ENCODE data around the gene IRF2.

The IRF2 gene

GRCh38 chr4:184428787-184429186, 45.6 kb downstream of the IRF2 start:
- no peak for DNase-seq

- no peak for DNase-seq
Measured at GRCh38 chr4:184427687-184428086, 46.7 kb downstream of the IRF2 start.

- DNase-seq, result no peak
Measured at GRCh38 chr4:184427093-184427492, 47.3 kb downstream of the IRF2 start.

GRCh38 chr4:184424993-184425758, 49.2 kb downstream of the IRF2 start:
- DNase-seq, result no peak

DNA sequence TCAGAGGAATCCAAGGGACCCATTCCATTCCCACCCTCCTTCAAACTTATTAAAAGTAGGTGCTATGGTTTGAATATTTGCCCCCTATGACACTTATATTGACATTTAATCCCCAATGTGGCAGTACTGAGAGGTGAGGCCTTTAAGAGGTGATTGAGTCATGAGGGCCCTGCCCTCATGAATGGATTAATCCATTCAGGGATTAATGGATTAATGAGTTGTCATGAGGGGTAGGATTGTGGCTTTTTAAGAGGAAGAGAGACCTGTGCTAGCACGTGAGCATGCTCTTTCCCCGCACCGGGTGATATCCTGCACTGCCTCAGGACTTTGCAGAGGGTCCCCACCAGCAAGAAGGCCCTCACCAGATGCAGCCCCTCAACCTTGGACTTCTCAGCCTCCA, 50.1 kb downstream of the IRF2 start:
- DNase-seq, result no peak

GRCh38 chr4:184423003-184423686, 51.2 kb downstream of the IRF2 start:
- DNase-seq, result no peak

GRCh38 chr4:184422378-184422777, 52.0 kb downstream of the IRF2 start:
- no peak for DNase-seq

DNA sequence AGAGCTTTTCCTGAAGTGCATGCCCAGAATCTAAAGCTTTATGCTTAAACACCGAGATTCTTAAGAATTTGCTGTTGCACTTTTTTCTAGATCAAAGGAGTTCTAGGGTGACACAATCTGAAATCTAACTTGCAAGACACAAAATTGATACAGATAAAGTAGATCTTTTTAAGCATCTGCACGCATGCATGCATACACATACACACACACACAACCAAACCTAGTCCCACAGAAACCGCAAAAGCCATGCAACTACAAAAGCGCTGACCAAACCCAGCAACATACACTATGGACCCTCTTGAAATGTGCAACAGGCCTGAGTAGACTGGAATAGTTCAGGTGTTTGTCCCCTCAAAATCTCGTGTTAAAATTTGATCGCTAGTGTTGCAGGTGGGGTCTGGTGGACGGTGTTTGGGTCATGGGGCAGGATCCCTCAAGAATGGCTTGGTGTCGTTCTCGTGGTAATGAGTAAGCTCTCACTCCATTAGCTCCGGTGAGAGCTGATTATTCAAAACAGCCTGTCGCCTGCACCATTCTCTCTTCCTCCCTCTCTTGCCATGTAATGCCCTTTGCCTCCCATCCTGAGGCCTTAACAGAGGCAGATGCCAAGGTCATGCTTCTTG, 52.7 kb downstream of the IRF2 start:
- peak in 1 of 2 experiments; percentile 43 for DNase-seq

DNA sequence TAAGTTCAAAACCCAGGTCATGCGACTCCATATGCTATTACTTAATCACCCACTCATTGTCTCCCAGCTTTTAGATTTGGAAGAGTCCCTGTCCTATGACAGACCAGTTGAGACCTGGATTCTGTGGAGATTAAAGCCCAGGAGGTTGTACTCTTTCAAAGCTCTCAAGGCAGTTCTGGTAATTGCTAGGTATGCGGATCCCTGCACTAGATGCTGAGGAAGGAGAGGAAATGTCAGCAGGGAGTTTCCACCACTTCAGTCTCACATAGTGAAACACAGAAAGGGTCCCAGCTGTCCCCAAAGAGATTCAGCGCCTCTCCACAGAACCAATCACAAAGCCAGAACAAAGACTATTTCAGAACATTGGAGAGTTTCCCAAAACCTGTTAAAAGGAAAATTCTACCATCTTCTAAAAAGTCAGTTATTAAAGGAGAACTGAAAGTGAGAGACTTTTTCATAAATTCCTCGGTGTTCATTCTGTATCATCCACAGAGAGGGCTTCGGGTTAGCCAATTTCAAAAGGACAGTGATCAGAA, 53.4 kb downstream of the IRF2 start:
- no peak for DNase-seq

GRCh38 chr4:184420402-184420801, 53.9 kb downstream of the IRF2 start:
- peak in 1 of 2 experiments; percentile 41 for DNase-seq

DNA sequence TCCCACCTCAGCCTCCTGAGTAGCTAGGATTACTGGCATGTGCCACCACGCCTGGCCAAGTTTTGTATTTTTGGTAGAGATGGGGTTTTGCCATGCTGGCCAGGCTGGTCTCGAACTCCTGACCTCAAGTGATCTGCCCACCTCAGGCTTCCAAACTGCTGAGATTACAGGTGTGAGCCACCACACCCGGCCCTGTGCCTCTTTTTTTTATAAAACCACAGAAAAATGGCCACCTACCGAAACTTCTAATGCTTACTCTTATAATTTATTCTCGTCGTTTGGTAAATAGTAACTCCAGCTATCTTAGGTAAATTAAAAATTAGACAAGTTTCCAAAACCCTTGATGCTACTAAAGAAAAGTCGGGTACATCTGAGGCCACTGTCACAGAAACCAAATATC, 54.4 kb downstream of the IRF2 start:
- no peak for DNase-seq

GRCh38 chr4:184417802-184418511, 56.4 kb downstream of the IRF2 start:
- no peak for DNase-seq

DNA sequence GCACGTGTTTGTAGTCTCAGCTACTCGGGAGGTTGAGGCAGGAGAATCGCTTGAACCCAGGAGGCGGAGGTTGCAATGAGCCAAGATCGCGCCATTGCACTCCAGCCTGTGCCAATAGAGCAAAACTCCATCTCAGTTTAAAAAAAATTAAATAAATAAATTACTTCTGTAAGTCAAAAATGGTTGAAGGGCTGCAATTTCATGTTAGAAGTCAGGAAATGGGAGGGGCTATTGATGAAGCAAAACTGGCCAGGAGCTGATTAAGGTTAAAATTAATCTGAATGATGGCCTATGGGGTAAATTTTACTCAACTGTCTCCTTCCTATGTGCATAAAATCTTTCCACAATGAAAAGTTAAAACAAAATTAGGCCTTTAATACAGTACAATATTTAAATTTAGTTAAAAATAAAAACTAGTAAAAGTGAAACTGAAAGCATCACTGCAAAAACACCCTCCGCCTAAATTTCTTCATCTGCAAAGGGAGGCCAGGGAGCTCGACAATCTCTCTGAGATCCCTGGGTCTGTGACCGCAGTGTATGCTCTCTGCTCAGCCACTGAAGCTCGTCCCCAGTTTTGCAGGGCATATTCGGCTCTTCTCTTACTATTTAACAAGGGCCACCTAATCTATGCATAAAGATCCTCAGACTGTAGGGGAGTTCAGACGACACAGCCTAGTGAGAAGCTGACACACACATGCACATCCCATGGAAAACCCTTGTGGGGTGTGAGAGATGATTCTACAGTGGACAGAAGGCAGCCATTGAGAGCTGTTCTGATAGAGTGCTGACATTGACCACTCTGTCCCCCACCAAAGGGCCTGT, 57.2 kb downstream of the IRF2 start:
- DNase-seq, result peak; percentile 33 to 54

GRCh38 chr4:184415071-184415470, 59.3 kb downstream of the IRF2 start:
- DNase-seq, result no peak

GRCh38 chr4:184413261-184414046, 60.9 kb downstream of the IRF2 start:
- no peak for DNase-seq

GRCh38 chr4:184410748-184411147, 63.6 kb downstream of the IRF2 start:
- no peak for DNase-seq

GRCh38 chr4:184409911-184410692, 64.2 kb downstream of the IRF2 start:
- no peak for DNase-seq

DNA sequence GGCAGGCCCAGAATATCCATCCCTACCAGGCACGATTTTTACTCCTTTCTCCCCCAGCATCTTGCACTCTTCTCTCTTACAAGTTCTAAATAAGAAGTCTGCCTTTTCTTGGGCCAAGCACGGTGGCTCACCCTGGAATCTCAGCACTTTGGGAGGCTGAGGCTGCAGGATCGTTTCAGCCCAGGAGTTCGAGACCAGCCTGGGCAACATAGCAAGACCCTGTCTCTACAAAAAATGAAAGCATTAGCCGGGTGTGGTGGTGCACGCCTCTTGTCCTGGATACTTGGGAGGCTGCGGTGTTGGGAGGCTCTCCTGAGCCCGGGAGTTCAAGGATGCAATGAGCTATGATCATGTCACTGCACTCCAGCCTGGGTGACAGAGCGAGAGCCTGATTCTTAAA, 64.8 kb downstream of the IRF2 start:
- no peak for DNase-seq

GRCh38 chr4:184408684-184409081, 65.7 kb downstream of the IRF2 start:
- no peak for DNase-seq

GRCh38 chr4:184408021-184408683, 66.2 kb downstream of the IRF2 start:
- no peak for DNase-seq

All from activated CD4-positive, alpha-beta T cell treated with anti-CD3 and anti-CD28 coated beads, Interleukin-2, amount 50 U/mL, for 48 hours (primary cell).